GM21390 (cell line): ENCODE results near the gene SDHA.
"Not testable (repeated sequence)": the region's sequence is repeated elsewhere in the genome, so short reads cannot be mapped to it uniquely, and the experiment has no call there.

Experiments used
- ATAC-seq: cut with Tn5 transposase; IDR thresholded peaks from one replicate; pipeline ENCODE4 v1.9.1; 2021; ENCODE audit not compliant: unreplicated experiment

SDHA gene

GRCh38 chr5:218457-219291, 554 bp downstream of the SDHA start:
- ATAC-seq: peak; percentile 32

DNA sequence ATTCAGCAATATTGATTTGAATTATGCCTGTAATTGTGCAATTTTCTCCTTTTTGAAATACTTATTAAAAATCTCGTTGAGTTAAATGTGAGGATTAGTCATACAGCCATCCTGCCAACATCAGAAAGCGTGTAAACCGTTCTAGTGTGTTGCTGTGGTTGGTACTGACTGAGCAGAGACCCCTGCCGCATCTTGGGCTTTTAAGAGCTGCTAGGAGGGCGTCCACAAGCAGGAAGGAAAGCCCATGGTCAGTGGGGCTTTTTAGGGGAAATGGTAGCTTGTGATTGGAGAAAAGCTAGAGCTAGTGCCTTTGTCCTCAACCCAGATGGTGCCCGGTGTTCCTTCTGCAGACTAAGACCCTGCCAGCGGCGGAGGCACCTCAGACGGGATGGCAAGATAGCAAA, 1.3 kb downstream of the SDHA start:
- no peak for ATAC-seq

- peak; percentile 31 for ATAC-seq
Measured at GRCh38 chr5:219991-220390, 1.9 kb downstream of the SDHA start.

- ATAC-seq: not testable (repeated sequence)
Measured at GRCh38 chr5:222951-223715, 5.0 kb downstream of the SDHA start.

DNA sequence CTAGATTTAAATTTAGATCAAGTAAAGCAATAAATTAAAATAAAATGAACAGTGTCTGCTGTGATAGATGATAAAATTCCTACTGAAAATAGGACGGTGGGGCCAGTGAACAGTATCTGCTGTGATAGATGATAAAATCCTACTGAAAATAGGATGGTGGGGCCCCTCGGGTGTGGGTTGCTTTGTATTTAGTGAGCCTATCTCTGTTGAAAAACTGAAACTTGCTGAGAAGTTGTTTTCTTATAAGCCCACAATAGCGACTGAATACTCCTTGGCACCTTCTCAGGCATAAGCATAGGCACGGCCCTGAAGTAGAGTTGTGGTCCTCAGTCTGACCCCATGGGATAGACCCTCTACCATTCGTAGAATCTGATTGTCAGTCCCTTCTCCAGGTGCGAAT, 5.7 kb downstream of the SDHA start:
- no peak for ATAC-seq

DNA sequence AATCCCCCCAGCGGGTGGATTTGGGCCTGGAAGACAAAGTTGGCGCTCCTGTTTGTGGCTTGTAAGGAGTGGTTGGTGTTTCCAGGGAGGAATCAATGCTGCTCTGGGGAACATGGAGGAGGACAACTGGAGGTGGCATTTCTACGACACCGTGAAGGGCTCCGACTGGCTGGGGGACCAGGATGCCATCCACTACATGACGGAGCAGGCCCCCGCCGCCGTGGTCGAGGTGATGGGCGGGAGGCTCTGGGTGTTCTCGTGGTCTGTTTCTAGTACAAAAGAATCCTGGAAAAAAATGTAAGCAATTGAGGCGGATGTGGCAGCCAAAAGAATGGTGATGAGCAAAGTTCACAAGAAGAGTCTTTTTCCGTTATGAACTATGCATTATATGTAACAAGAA, 7.2 kb downstream of the SDHA start:
- ATAC-seq: no peak

DNA sequence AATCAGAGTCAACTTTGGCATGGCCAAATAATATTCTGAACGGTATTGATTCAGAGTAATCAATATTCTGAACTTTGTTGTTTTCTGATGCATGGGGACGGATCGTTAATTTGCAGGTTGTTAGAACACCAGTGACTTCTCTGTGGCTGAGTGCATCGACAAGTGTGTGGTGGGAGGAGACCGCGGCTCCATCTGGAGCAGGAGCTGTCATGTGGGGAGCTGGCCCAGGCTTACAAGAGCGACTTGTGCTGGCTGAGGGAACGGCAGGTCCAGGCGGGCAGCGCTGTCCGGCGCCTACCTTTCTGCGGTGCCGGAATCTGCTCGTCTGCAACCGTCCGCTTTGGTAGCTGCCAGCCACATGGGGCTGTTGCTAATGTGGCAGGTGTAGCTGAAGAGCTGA, 9.3 kb downstream of the SDHA start:
- not testable (repeated sequence) for ATAC-seq

DNA sequence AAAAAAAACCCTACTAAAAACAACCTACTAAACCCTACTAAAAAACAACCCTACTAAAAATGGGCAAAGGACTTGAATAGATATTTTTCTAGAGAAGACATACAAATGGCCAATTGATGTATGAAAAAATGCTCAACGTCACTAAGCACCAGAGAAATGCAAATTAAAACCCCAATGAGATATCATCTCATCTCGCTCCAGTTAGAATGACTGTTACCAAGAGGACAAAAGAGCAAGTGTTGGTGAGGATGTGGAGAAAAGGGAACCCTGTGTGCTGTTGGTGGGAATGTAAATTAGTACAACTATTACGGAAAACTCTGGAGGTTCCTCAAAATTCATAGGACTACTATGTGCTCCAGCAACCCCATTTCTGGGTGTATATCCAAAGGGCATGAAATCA, 10.8 kb downstream of the SDHA start:
- no peak for ATAC-seq

GRCh38 chr5:230711-231110, 12.6 kb downstream of the SDHA start:
- no peak for ATAC-seq

DNA sequence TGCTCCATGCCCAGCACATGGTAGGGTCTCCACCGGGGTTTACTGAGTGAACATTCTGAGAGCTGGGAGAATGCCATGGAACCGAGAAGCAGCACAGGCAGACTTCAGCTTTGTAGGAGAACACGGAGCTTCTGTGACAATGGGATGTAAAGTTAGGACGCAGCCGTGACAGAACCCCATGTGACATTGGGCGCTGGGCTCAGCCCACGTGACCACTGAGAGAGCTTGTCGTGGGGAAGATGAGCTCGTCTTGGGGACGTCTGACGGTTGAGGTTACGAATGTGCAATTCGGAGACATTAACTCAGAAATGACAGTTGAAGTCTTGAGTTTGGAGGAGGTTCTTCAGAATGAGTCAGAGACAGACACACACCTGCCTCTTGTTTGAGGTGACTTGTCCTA, 13.5 kb downstream of the SDHA start:
- no peak for ATAC-seq

DNA sequence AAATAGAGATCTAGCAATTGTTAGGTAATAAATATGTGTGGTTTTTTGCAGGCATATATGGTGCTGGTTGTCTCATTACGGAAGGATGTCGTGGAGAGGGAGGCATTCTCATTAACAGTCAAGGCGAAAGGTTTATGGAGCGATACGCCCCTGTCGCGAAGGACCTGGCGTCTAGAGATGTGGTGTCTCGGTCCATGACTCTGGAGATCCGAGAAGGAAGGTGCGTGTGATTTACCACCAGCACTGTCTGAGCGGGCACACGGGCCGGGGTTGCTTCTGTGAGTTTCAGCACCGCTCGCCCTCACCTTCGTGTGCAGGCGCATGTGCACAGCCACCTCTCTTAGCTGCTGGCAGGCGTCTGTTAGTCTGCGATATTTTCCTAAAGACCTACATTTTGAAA, 15.3 kb downstream of the SDHA start:
- not testable (repeated sequence) for ATAC-seq

- no peak for ATAC-seq
Measured at GRCh38 chr5:234450-234849, 16.3 kb downstream of the SDHA start.

DNA sequence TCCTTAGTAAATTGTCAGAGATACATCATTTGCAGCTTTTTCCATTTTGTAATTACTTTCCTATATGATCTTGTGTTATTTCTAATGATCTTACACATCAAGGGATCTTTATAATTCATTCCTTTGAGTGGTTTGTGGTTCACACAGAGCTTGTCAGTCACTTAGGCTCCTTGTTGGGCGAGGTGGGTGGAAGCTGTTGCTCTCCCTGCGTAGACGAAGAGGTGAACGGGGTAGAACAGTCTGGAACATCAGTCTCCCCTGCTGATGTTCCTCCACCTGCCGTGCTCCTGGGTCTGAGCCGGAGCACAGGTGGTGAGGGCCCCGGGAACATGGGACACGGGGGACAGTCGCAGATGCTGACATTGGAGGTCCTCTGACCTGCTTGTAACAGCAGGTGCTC, 17.4 kb downstream of the SDHA start:
- not testable (repeated sequence) for ATAC-seq

GRCh38 chr5:237931-238330, 19.8 kb downstream of the SDHA start:
- ATAC-seq: not testable (repeated sequence)

DNA sequence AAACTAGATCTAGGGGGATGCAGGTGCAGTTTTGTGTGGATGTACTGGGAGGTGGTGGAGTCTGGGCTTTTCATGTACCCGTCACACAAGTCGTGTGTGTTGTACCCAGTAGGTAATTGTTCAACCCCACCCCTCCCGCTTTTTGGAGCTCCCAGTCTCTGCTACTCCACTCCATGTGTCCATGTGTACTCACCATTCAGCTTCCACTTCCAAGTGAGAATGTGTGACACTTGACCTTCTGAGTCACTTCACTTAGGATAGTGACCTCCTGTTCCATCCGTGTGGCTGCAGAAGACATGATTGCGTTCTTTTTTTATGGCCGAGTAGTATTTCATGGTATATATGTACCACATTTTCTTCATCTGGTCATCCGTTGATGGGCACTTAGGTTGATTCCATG, 22.4 kb downstream of the SDHA start:
- not testable (repeated sequence) for ATAC-seq

DNA sequence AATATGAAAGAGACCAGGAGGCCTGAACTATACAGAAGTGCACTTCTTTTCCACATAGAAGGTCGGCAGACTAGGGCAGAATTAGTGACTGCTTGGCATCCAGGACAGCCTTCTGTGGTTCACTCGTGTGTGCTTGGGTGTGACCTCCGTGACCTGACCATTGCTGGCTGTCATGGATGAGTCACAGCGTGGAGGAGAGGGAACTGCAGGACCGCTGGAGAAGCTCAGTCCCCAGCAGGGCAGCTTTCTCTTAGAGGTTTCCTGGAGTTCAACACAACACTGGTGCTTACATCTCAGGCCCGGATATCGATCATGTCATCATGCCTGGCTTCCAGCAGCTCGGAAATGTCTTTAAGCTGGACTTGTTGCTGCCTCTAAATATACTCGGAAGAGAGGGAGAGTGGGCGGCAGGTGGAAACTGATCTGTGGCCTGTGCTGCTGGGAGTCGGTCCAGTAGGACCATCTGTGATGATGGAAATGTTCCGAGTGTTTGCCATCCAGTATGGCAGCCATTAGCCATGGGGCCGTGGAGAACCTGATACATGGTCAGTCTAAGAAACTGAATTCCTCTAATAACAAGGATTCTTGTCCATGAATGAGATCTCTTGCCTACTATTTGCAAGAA, 23.0 kb downstream of the SDHA start:
- not testable (repeated sequence) for ATAC-seq

- not testable (repeated sequence) for ATAC-seq
Measured at GRCh38 chr5:243683-244367, 25.7 kb downstream of the SDHA start.

GRCh38 chr5:245717-246116, 27.6 kb downstream of the SDHA start:
- not testable (repeated sequence) for ATAC-seq

DNA sequence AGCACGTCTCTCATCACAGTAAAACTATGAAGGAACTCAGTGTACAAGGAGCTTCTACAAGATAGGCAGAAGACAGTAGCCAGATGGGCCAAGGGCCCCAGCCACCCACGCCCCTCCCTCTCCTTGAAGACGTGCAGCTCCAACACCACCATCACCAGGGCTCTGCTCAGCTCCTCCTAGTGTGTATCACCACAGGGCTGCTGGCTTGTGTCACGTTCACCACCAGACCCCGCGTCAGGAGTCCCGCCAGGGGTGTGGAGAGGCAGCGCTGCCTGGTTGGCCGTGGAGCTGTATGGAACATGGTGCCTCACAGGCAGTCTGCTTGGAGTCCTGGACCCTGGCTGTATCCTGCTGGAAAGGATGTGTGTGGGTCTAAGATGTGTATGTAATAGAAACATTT, 32.3 kb downstream of the SDHA start:
- ATAC-seq: not testable (repeated sequence)

DNA sequence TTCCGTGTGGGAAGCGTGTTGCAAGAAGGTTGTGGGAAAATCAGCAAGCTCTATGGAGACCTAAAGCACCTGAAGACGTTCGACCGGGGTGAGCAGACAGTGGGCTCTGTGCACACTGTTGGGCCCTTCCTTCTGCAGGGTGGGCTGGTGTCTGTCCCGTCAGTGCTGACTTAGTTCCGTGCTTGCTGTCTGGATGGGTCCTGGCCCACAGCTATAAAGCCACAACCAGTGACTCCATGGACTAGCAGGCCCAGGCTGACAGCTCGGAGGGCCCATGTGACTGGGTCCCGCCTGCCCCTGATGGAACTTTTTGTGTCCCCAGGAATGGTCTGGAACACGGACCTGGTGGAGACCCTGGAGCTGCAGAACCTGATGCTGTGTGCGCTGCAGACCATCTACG, 32.9 kb downstream of the SDHA start:
- not testable (repeated sequence) for ATAC-seq

DNA sequence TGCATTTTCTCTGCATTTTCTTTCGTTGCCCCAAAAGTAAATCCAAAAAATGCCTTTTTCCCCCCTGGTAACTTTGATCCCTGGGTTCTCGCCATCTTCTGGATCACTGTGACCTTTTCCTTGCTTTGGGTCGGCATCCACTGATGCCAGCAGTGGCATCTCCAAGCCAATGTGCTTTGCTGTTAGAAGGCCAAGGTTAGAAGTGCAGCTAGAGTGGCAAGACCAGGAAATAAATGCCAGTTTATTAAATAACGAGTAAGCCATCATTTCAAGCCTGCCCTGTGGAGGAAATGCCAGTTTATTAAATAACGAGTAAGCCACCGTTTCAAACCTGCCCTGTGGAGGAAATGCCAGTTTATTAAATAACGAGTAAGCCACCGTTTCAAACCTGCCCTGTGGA, 33.4 kb downstream of the SDHA start:
- not testable (repeated sequence) for ATAC-seq
